Nephron (organoid): Measurements from ENCODE around the gene NAV1.

Experiments
- H3K27ac Mint-ChIP-seq, 3 experiments: 2 replicates each; pipeline ENCODE4 v1.8.0; 2020; ENCODE audit warnings: mixed read lengths in 3 of 3, mild to moderate bottlenecking in 2 of 3, moderate library complexity in 1 of 3
- H3K27me3 Mint-ChIP-seq: 2 replicates; pipeline ENCODE4 v1.8.0; 2021; ENCODE audit warnings: low read depth, mild to moderate bottlenecking, moderate library complexity, mixed read lengths
- H3K36me3 Mint-ChIP-seq: 2 replicates; pipeline ENCODE4 v1.8.0; 2020; ENCODE audit warnings: low read depth, mixed read lengths
- H3K4me1 Mint-ChIP-seq: 2 replicates; pipeline ENCODE4 v1.8.0; 2020; ENCODE audit warnings: mixed read lengths
- H3K4me3 Mint-ChIP-seq, 3 experiments: 2 replicates each; pipeline ENCODE4 v1.8.0; 2020; ENCODE audit warnings: mild to moderate bottlenecking in 3 of 3, mixed read lengths in 3 of 3, moderate library complexity in 2 of 3
- H3K9me3 Mint-ChIP-seq: 2 replicates; pipeline ENCODE4 v1.8.0; 2020; ENCODE audit warnings: mixed read lengths
- TF ChIP-seq, protein P1 (sequence below), 3 experiments: fragments of 200-600 bp; sonication (generic); IDR thresholded peaks; one replicate each; pipeline ENCODE4 v1.5.0; 2021; ENCODE audit warnings: antibody characterized with exemption in 3 of 3; ENCODE audit not compliant: unreplicated experiment in 3 of 3

The NAV1 gene

DNA sequence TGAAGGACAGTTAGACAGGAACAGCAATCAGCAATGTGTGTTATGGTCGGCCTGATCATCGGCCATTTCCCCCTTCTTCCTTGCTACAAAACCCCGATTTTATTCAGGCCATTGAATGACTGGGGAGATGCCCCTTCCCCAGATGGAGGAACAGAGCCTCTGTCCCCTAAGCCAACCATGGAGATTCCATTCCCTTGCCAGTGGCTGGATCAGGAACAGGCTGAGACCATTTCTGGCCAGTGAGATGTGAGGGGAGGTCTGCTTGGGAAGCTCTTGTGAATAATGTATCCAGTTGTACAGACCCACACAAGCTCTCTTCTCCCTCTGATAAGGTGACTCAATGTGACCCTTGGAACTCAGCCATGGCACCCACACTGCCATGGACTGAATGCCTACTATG, 39.7 kb upstream of the NAV1 start:
- H3K36me3 Mint-ChIP-seq, result no peaks in the 10 kb centered on the region
- H3K27ac Mint-ChIP-seq, result peak overlapping the region; percentile 47 to 99 (median 88)
- H3K27me3 Mint-ChIP-seq, result peaks cover 10% of the 10 kb centered on the region
- H3K4me3 Mint-ChIP-seq, result no peak overlapping the region
- TF ChIP-seq, protein P1, sequence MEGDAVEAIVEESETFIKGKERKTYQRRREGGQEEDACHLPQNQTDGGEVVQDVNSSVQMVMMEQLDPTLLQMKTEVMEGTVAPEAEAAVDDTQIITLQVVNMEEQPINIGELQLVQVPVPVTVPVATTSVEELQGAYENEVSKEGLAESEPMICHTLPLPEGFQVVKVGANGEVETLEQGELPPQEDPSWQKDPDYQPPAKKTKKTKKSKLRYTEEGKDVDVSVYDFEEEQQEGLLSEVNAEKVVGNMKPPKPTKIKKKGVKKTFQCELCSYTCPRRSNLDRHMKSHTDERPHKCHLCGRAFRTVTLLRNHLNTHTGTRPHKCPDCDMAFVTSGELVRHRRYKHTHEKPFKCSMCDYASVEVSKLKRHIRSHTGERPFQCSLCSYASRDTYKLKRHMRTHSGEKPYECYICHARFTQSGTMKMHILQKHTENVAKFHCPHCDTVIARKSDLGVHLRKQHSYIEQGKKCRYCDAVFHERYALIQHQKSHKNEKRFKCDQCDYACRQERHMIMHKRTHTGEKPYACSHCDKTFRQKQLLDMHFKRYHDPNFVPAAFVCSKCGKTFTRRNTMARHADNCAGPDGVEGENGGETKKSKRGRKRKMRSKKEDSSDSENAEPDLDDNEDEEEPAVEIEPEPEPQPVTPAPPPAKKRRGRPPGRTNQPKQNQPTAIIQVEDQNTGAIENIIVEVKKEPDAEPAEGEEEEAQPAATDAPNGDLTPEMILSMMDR (IDR thresholded peaks at IDR 0.05; ENCODE audit: unreplicated experiment in 3 of 3), result no peak
- peaks cover 80% of the 10 kb centered on the region for H3K4me1 Mint-ChIP-seq
- H3K9me3 Mint-ChIP-seq, result no peaks in the 10 kb centered on the region

DNA sequence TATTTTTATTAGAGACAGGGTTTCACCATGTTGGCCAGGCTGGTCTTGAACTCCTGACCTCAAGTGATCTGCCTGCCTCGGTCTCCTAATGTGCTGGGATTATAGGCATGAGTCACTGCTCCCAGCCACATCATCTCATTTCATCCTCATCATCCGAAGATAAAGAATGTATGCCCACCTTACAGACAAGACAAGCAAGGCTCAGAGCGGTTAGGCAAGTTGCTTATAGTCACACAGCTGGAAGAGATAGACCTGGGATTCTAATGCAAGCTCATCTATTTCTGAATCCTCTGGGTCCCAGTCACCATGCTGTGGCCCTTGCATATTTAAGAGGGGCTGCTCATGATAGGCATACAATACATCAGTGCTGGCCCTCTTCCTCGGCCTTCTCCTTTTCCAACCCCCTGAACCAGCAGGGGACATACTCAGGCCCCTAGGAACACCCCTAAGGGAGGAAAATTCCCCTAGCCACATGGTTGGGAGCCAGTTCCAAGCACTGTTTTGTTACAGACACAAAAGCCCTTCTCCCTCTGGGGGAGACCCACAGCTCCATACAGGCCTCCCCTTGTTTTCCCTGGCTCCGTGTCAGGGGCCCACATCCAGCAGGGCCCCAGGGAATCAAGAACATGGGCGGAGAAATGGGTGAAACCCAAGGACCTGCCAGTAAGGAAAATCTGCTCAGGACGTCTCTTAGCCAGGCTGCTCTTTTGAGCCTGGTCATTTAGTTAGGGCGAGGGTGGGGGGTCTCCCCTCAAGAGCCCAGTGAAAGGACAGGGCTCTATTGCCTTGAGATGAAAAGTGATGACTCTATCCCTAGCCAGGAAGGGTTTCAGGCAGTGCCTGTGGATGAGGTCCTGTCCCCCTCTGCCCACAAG, 38.9 kb upstream of the NAV1 start:
- H3K27me3 Mint-ChIP-seq, result peaks cover 9% of the 10 kb centered on the region
- TF ChIP-seq, protein P1 (IDR thresholded peaks at IDR 0.05; ENCODE audit: unreplicated experiment in 3 of 3), result no peak
- H3K4me1 Mint-ChIP-seq, result peaks cover 78% of the 10 kb centered on the region
- peak overlapping the region in 2 of 3 experiments; percentile 12 to 53 for H3K4me3 Mint-ChIP-seq
- H3K36me3 Mint-ChIP-seq, result no peaks in the 10 kb centered on the region
- H3K9me3 Mint-ChIP-seq, result no peaks in the 10 kb centered on the region
- peak overlapping the region; percentile 87 to 99 (median 99) for H3K27ac Mint-ChIP-seq

DNA sequence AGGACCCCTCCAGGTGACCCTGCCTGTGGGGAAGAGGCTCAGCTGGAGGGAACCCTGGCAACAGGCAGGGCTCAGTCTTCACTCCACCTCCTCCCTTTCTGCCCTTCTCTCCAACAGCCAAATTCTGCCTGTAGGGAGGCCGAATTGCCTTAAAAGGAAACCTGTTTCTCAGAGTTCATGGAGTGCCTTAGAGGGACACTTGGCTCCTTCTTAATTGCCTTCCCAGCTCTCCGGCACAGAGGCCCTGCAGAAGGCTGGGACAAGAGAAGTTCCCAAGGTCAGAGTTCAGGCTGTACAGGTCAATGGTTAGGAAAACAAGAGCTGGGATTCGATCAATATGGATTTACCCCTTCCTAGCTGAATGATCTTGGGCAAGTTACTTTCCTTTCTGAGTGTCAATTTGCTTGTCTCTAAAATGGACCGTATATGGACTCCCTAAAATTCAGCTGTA, 38.2 kb upstream of the NAV1 start:
- H3K27ac Mint-ChIP-seq, result peak overlapping the region; percentile 87 to 99 (median 99)
- H3K36me3 Mint-ChIP-seq, result no peaks in the 10 kb centered on the region
- peaks cover 80% of the 10 kb centered on the region for H3K4me1 Mint-ChIP-seq
- TF ChIP-seq, protein P1 (IDR thresholded peaks at IDR 0.05; ENCODE audit: unreplicated experiment in 3 of 3), result no peak
- peak overlapping the region in 2 of 3 experiments; percentile 12 to 53 for H3K4me3 Mint-ChIP-seq
- no peaks in the 10 kb centered on the region for H3K9me3 Mint-ChIP-seq
- peaks cover 9% of the 10 kb centered on the region for H3K27me3 Mint-ChIP-seq

DNA sequence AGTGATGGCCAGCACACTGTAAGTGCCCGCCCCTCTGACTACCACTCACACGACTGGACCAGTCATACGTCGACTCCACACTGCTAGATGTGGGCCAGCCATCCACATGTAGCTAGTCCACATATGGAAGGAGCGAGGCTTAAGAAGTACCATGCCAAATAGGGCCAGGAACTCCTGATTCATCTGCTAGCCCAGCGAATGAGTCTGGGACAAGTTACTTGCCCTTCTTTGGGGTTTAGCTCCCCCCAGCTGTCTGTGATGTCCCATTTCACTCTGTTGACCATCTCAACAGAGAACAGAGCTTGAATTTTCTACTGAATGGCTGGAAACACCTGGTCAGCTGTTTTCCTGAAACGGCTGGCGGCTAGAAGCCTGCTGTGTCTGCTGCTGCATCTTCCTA, 37.8 kb upstream of the NAV1 start:
- TF ChIP-seq, protein P1 (IDR thresholded peaks at IDR 0.05; ENCODE audit: unreplicated experiment in 3 of 3), result no peak
- Mint-ChIP-seq H3K27me3 (peaks cover 9% of the 10 kb centered on the region), H3K36me3 (no peaks in the 10 kb centered on the region), H3K4me3 (peak overlapping the region in 2 of 3 experiments; percentile 12 to 53), H3K27ac (peak overlapping the region; percentile 87 to 99 (median 99)), H3K9me3 (no peaks in the 10 kb centered on the region), H3K4me1 (peaks cover 80% of the 10 kb centered on the region)

DNA sequence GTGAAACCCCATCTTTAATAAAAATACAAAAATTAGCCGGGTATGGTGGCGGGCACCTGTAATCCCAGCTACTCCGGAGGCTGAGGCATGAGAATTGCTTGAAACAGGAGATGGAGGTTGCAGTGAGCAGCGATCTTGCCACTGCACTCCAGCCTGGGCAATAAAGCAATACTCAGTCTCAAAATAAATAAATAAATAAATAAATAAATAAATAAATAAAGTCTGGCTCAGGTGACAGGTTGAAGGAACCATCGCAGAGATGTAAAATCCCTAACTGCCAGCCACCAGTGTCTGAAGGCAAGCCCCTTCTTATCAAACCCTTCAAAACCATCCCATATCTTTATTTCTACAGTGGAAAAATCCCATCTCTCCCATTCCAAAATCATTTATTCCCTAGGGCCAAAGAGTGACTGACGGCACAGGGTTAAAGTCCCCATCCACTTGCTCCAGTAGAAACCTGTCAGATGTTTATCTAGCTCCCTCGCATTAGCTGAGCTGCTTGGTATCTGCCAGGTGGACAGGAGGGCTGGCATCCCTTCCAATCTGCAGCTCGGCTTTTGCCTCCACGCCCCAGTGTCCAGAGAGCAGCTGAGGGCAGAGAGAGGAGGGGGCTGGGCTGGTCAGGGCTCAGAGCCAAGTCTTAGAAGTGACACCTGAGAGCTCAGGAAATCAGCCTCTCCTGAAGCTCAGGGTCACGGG, 37.0 kb upstream of the NAV1 start:
- Mint-ChIP-seq H3K27ac (peak overlapping the region; percentile 95 to 99 (median 98)), H3K9me3 (no peaks in the 10 kb centered on the region), H3K36me3 (no peaks in the 10 kb centered on the region), H3K4me3 (peak overlapping the region in 2 of 3 experiments; percentile 11 to 28), H3K4me1 (peaks cover 76% of the 10 kb centered on the region), H3K27me3 (peaks cover 5% of the 10 kb centered on the region)
- TF ChIP-seq, protein P1 (IDR thresholded peaks at IDR 0.05; ENCODE audit: unreplicated experiment in 3 of 3), result no peak
